ENCODE data around the gene TYW5. TPM values are rescaled to one million over a fixed set of nuclear protein-coding genes. Genes with fewer than 3 reads are reported as not detected.

TYW5 gene
- polyA plus RNA-seq, 1 of the 3 experiments (the other 2 are of a cell fraction): 3.6 TPM

GRCh38 chr2:200003444-200003843 is 48.2 kb upstream of the TYW5 start:
- Histone ChIP-seq H3K4me3 (ENCODE audit: low read depth in 2 of 2, low read length in 1 of 2) (no peak overlapping the region), H3K4me2 (no peak overlapping the region)

More at GRCh38 chr2:200003444-200003843, 48.2 kb upstream of the TYW5 start:
- no peak overlapping the region for H2AFZ ChIP-seq (ENCODE audit: low read depth)
- 64% methylated on average over 1 of the region's 1 CpG for WGBS (ENCODE audit: low lambda C conversion rate)
- no peak overlapping the region for H3K27ac ChIP-seq (ENCODE audit: low read depth in 2 of 2, low read length in 1 of 2)
- DNase-seq: no peak
- H3K27me3 ChIP-seq (ENCODE audit: insufficient read depth): no peaks in the 10 kb centered on the region
- ChIA-PET POLR2A (no interaction called here), CTCF (no interaction called here)
- peaks cover 4% of the 10 kb centered on the region; the same call in 1 of the 2 replicates for H3K9me3 ChIP-seq
- H3K4me1 ChIP-seq (ENCODE audit: control insufficient read depth in 1 of 2, insufficient read depth in 2 of 2, low read depth in 1 of 2, low read length in 1 of 2): no peaks in the 10 kb centered on the region
- no peaks in the 10 kb centered on the region for H3K9me2 ChIP-seq
- TF ChIP-seq, protein P1, sequence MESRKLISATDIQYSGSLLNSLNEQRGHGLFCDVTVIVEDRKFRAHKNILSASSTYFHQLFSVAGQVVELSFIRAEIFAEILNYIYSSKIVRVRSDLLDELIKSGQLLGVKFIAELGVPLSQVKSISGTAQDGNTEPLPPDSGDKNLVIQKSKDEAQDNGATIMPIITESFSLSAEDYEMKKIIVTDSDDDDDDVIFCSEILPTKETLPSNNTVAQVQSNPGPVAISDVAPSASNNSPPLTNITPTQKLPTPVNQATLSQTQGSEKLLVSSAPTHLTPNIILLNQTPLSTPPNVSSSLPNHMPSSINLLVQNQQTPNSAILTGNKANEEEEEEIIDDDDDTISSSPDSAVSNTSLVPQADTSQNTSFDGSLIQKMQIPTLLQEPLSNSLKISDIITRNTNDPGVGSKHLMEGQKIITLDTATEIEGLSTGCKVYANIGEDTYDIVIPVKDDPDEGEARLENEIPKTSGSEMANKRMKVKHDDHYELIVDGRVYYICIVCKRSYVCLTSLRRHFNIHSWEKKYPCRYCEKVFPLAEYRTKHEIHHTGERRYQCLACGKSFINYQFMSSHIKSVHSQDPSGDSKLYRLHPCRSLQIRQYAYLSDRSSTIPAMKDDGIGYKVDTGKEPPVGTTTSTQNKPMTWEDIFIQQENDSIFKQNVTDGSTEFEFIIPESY (IDR thresholded peaks at IDR 0.05; ENCODE audit: borderline replicate concordance, low read depth): no peak
- TF ChIP-seq, protein P2, sequence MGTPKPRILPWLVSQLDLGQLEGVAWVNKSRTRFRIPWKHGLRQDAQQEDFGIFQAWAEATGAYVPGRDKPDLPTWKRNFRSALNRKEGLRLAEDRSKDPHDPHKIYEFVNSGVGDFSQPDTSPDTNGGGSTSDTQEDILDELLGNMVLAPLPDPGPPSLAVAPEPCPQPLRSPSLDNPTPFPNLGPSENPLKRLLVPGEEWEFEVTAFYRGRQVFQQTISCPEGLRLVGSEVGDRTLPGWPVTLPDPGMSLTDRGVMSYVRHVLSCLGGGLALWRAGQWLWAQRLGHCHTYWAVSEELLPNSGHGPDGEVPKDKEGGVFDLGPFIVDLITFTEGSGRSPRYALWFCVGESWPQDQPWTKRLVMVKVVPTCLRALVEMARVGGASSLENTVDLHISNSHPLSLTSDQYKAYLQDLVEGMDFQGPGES (IDR thresholded peaks at IDR 0.05; ENCODE audit: low read depth, low read length): no peak
- TF ChIP-seq TCF12 (IDR thresholded peaks at IDR 0.05) (no peak), MEF2A (IDR thresholded peaks at IDR 0.05; ENCODE audit: borderline replicate concordance, low read depth) (no peak), MAX (IDR thresholded peaks at IDR 0.05; ENCODE audit: low read depth) (no peak), FOXJ3 (CRISPR knock-in tag; IDR thresholded peaks at IDR 0.05) (no peak), SIN3A (IDR thresholded peaks at IDR 0.05; ENCODE audit: borderline replicate concordance, low read depth, low read length) (no peak), SMC3 (IDR thresholded peaks at IDR 0.05; ENCODE audit: low read depth, low read length) (no peak), NRF1 (IDR thresholded peaks at IDR 0.05; ENCODE audit: low read depth, low read length) (no peak), ELF1 (IDR thresholded peaks at IDR 0.05) (no peak), GATA2 (CRISPR knock-in tag; IDR thresholded peaks at IDR 0.05) (no peak)
- TF ChIP-seq, protein P3, sequence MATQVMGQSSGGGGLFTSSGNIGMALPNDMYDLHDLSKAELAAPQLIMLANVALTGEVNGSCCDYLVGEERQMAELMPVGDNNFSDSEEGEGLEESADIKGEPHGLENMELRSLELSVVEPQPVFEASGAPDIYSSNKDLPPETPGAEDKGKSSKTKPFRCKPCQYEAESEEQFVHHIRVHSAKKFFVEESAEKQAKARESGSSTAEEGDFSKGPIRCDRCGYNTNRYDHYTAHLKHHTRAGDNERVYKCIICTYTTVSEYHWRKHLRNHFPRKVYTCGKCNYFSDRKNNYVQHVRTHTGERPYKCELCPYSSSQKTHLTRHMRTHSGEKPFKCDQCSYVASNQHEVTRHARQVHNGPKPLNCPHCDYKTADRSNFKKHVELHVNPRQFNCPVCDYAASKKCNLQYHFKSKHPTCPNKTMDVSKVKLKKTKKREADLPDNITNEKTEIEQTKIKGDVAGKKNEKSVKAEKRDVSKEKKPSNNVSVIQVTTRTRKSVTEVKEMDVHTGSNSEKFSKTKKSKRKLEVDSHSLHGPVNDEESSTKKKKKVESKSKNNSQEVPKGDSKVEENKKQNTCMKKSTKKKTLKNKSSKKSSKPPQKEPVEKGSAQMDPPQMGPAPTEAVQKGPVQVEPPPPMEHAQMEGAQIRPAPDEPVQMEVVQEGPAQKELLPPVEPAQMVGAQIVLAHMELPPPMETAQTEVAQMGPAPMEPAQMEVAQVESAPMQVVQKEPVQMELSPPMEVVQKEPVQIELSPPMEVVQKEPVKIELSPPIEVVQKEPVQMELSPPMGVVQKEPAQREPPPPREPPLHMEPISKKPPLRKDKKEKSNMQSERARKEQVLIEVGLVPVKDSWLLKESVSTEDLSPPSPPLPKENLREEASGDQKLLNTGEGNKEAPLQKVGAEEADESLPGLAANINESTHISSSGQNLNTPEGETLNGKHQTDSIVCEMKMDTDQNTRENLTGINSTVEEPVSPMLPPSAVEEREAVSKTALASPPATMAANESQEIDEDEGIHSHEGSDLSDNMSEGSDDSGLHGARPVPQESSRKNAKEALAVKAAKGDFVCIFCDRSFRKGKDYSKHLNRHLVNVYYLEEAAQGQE (IDR thresholded peaks at IDR 0.05; ENCODE audit: low read depth, low read length): no peak
- TF ChIP-seq, protein P4, sequence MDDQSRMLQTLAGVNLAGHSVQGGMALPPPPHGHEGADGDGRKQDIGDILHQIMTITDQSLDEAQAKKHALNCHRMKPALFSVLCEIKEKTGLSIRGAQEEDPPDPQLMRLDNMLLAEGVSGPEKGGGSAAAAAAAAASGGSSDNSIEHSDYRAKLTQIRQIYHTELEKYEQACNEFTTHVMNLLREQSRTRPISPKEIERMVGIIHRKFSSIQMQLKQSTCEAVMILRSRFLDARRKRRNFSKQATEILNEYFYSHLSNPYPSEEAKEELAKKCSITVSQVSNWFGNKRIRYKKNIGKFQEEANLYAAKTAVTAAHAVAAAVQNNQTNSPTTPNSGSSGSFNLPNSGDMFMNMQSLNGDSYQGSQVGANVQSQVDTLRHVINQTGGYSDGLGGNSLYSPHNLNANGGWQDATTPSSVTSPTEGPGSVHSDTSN (IDR thresholded peaks at IDR 0.05): no peak
- H3F3A ChIP-seq (replicated peaks; ENCODE audit: insufficient read depth): no peaks in the 10 kb centered on the region
- H3K79me2 ChIP-seq (ENCODE audit: insufficient read depth): no peaks in the 10 kb centered on the region
- no peaks in the 10 kb centered on the region for H4K20me1 ChIP-seq (ENCODE audit: insufficient read depth)
- no peaks in the 10 kb centered on the region for H3K36me3 ChIP-seq (replicated peaks in 1 of 2; ENCODE audit: control insufficient read depth in 1 of 2, insufficient read depth in 2 of 2, low read length in 1 of 2)
- H3K9ac ChIP-seq: no peak overlapping the region
